Activated CD4-positive, alpha-beta T cell treated with anti-CD3 and anti-CD28 coated beads for 48 hours (primary cell): Measurements from ENCODE around the gene ADAM12.
"Not testable (repeated sequence)": the region's sequence is repeated elsewhere in the genome, so short reads cannot be mapped to it uniquely, and the experiment has no call there.

Experiments
- DNase-seq: peaks from one replicate; pipeline ENCODE4 v3.0.0-alpha.2; 2020

ADAM12 gene

DNA sequence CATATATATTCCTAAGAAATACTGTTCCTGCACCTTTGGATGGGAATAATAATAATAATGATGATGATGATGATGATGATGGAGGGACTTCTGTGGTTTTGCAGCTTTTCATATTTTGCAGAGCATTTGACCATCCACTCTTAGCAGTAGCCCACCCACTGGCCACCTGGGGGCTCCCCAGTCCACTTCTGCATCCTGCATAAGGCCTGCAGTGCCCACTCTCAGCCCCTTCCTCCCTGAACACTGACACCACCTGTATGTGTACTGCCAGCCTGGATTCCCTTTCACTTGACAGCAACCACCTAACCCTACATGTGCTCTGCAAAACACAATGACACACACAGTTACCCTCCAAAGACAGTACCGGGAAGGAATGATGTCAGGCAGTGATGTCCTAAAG is 131.4 kb downstream of the ADAM12 start:
- no peak for DNase-seq

- no peak for DNase-seq
These were observed 133.0 kb downstream of the ADAM12 start for GRCh38 chr10:126255313-126255712.

DNA sequence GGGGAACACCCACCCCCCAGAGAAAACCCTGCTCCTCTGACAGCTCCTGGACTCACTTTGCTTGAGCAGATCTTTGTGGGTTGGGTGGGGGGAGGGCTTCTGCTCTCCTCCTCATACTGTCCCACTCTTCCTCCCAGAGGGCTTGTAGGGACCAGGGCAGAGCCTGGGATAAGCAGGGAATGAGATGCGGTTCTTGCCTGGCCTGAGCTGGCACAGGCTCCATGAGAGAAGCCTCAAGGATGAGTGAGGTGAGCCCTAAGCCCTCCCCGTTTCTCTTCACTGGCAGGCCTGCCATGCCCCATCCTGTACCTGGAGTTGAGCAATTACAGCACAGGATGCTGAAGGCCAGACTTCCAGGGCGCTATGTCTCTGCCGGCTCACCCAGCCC is 134.7 kb downstream of the ADAM12 start:
- DNase-seq = no peak

DNA sequence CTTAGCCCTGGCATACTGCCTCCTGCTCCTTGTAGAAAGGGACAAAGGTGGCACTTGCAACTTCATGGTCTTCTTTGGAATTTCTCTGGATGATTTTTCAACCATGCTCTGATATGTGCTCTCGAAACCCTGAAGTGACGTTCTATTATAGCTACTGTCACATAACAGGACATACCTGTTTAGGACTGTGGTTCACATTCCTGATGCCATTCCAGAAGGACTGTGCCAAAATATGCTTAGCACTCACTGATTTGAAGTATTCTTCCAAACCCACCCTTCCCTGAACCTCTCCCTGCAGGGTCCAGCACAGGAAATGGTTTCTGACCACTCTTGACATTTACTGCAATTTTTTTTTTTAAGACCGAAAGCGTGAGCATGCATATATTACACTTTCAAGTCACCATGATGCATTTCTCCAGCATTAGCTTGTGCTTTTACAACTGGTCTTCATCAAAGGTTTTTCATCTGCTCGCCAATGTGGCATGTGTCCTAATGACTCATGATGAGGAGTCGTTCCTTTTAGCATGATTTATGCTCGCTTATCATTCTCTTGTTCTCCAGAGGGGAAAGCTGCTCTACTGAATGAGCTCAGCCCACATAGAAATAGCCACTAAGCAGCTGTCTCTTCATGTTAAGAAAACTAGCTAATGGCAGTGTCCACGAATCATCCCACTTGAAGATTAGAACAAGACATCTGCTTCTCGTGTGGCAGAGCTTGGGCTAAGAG is 135.2 kb downstream of the ADAM12 start:
- DNase-seq = no peak

- DNase-seq = no peak
These were observed 136.4 kb downstream of the ADAM12 start for GRCh38 chr10:126251778-126252407.

- DNase-seq = no peak
These were observed 137.6 kb downstream of the ADAM12 start for GRCh38 chr10:126250527-126251310.

- DNase-seq = no peak
These were observed 138.2 kb downstream of the ADAM12 start for GRCh38 chr10:126250045-126250444.

GRCh38 chr10:126247446-126247975 is 140.8 kb downstream of the ADAM12 start:
- no peak for DNase-seq

DNA sequence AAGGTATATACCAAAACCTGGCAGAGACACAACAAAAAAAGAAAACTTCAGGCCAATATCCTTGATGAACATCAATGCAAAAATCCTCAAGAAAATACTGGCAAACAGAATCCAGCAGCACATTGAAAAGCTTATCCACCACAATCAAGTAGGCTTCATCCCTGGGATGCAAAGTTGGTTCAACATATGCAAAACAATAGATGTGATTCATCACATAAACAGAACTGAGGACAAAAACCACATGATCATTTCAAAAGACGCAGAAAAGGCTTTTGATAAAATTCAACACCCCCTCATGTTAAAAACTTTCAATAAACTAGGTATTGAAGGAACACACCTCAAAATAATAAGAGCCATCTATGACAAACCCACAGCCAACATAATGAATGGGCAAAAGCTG is 141.9 kb downstream of the ADAM12 start:
- not testable (repeated sequence) for DNase-seq

GRCh38 chr10:126245501-126245900 is 142.8 kb downstream of the ADAM12 start:
- no peak for DNase-seq

DNA sequence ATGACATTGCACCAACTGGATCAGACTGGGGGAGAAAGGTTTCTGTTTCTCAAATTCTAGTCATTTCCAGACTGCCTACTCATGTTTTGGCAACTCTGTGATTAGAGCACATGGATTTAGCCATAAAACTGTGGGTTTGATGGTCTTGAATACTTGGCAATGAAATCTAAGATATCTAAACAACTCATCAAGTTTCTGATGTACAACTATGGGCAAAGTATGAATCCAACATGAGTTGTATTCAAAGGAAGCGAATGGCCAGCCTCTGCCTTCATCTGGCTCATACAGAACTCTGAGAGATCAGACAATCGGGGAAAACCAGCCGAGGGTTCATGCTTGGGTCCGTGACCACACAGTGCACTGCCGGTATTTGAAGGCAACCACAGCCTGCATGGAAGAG is 144.3 kb downstream of the ADAM12 start:
- no peak for DNase-seq

GRCh38 chr10:126243306-126243705 is 145.0 kb downstream of the ADAM12 start:
- no peak for DNase-seq

DNA sequence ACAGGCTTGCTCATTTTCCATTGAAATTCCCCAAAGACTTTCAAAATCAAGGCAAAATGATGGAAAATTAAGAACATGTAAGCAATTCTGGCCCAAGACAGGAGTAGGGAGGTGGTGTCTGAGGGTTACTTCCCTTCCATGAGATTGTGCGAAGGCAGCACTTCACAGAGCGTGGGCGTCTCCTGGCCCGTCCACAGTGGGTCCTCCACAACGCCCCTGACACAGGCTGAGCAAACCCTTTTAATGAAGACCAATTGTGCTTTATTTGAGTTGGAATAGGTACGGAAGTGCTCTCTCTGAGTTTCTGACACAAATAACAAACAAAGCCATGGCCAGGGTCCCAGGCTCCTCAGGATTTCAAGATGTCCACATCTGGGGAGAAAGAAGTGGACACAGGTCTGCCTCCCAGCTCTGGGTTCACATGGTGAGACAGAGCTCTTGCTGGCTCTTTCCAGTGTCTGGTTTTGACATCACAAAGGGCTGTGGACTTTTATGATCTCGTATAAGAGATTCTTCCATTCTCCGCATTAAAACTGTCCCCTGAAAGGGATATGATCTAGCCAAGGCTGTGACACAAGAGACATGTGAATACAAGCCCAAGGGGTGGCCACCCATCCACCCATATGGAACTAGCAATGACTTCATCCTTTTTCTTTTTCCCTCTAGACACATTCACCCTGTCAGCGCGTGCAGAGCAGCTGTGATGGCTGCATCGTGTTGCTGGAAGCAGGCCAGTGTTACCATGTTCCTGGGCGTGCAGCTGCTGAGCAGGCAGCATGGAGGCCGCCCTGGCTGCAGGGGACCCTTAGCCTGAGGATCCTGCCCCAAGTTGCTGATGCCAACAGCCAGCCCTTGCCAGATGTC is 145.6 kb downstream of the ADAM12 start:
- DNase-seq = no peak

- no peak for DNase-seq
These were observed 147.8 kb downstream of the ADAM12 start for GRCh38 chr10:126240483-126240882.

GRCh38 chr10:126239844-126240243 is 148.4 kb downstream of the ADAM12 start:
- DNase-seq = no peak

DNA sequence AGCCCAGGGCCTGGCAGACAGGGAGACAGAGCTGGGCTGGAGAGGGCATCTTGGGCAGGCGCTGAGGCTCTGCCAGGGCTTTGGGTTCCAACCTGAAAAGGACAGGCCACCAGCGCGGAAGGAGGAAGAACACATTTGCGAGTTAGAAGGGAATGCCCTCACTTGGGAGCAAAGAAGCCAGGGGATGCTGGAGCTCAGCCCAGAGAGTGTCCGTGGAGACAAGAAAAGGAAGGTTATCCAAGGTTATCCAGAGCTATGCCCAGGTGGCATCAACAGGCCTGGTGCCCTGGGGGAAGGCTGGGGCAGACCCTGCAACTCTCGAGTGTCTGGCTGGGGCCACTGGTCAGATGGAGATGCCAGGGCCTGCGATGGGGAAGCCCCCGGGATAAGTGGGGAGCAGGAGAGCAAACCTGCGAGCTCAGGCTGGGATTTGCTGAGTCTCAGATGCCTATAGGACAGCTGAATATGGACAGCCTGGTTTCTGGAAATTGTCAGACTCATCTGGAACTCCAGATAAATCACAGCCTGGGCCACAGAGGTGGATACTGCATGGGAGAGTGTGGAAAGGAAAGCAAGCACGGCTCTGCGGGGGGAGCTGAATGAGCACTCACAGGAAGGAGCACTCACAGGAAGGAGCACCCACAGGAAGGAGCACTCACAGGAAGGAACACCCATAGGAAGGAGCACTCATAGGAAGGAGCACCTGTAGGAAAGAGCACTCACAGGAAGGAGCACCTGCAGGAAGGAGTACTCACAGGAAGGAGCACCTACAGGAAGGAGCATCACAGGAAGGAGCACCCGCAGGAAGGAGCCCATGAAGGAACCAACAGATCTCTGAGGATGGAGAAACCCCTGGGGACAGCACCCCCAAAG is 152.1 kb downstream of the ADAM12 start:
- DNase-seq = no peak

GRCh38 chr10:126235091-126235978 is 152.9 kb downstream of the ADAM12 start:
- no peak for DNase-seq

- no peak for DNase-seq
These were observed 153.6 kb downstream of the ADAM12 start for GRCh38 chr10:126234630-126235029.

DNA sequence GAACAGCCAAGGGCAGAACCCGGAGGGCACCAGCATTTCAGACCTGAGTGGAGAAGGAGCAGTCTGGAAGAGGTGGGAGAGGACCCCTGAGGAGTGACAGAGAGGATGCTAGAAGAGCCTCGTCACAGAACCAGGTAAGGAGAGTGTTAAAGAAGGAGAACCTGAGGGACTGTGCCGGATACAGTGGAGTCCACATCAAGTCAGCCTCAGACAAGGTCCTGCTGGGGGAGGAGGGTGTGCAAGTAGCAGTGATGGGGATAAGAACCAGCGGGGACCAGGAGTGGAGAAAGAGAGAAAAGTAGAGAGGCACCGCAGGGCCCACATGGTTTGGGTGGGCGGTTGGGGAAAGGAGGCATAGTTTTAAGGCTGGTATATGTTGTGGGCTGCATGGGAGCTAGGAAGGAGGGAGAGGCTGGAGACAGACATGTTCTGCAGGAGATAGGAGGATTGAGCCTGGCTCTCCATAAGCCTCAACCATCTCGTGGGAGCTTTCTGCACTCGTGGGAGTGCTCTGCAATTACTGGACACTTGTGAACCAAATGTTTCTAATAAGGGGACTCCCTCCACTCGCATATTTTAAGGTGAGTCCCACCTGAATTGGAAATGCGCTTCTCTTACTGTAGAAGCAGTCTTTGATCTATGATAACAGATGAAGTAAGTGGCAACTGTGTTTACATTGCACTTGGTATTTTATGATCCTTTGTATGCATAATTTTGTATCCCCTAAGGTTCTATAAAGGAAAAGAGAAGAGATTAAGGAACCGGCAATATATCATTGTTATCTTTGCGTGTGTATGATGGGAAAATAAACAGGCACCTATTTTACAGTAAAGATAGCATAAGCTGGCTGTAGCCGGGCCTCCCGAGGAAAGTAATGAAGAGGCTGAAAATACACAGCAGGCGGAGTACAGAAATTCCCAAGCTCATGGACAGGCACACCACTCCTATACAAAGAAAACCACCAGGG is 154.8 kb downstream of the ADAM12 start:
- DNase-seq = no peak
